ENCODE measurements around the gene LAMTOR1.

Gene LAMTOR1

DNA sequence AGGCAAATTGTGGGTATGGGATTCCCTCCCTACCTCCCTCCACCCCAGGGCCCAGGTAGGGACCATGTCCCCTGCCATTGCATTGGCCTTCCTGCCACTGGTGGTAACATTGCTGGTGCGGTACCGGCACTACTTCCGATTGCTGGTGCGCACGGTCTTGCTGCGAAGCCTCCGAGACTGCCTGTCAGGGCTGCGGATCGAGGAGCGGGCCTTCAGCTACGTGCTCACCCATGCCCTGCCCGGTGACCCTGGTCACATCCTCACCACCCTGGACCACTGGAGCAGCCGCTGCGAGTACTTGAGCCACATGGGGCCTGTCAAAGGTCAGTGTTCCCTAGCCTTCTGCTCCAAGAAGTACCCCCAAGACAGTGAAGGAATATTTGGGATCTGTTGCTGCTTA is 2.8 kb upstream of the LAMTOR1 start, which contains the start of gene TOMT:
TOMT (plus strand) TSS at position 37 of the 400 bp plus-strand sequence; CDS start at position 65, 28 bp downstream.
- no peaks in the 10 kb centered on the region for H3K9me3 ChIP-seq (ENCODE audit: severe bottlenecking)
- TF ChIP-seq, protein P1, sequence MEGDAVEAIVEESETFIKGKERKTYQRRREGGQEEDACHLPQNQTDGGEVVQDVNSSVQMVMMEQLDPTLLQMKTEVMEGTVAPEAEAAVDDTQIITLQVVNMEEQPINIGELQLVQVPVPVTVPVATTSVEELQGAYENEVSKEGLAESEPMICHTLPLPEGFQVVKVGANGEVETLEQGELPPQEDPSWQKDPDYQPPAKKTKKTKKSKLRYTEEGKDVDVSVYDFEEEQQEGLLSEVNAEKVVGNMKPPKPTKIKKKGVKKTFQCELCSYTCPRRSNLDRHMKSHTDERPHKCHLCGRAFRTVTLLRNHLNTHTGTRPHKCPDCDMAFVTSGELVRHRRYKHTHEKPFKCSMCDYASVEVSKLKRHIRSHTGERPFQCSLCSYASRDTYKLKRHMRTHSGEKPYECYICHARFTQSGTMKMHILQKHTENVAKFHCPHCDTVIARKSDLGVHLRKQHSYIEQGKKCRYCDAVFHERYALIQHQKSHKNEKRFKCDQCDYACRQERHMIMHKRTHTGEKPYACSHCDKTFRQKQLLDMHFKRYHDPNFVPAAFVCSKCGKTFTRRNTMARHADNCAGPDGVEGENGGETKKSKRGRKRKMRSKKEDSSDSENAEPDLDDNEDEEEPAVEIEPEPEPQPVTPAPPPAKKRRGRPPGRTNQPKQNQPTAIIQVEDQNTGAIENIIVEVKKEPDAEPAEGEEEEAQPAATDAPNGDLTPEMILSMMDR (IDR thresholded peaks at IDR 0.05; ENCODE audit: low read depth, low read length), result no peak
- DNase-seq, result no peak
- no peaks in the 10 kb centered on the region for H3K27me3 ChIP-seq (ENCODE audit: insufficient read depth, low read depth, severe bottlenecking)
- H3K27ac ChIP-seq, result no peak within 1 kb of the TSS
- no peak within 1 kb of the TSS for H3K4me3 ChIP-seq (ENCODE audit: low read depth, low read length)
- H3K36me3 ChIP-seq, result peaks cover 17% of the 10 kb centered on the region

DNA sequence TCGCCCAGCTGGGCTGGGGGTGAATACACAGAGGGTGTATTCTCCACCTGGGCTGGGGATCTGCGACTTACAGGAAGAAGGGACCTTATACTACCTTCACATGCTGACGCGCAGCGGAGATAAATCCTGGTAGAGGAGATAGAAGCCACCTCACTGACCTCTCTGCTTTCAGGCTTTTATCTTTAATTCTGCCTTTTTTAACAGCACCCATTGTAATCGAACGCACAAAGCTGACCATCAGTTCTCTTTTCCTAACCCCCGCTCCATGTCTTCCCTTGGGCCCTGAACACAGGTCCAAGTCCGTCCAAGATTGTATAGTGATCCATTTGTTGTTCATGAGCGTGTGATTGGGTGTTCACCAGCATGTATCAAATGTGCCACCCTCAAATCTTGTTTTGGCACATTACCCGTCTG is 664 bp upstream of the LAMTOR1 start:
- H3K27ac ChIP-seq, result peak overlapping the region; percentile 85
- DNase-seq, result no peak
- TF ChIP-seq, protein P1 (IDR thresholded peaks at IDR 0.05; ENCODE audit: low read depth, low read length), result no peak

DNA sequence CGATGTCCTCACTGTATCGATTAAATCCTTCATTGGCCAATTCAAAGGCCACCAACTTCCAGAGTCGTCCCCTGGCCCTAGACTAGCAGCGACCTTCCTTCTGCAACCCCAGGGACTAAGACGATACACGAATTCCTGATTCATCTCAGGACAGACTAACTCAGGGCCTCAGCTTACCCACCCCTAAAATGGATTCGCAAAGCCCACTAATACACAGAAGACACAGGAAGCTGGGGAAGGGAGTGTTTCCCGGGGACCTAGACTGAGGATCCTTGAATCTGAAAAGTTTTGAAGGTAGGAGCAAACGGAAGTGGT is 509 bp downstream of the LAMTOR1 start:
- no peaks in the 10 kb centered on the region for H3K9me3 ChIP-seq (ENCODE audit: severe bottlenecking)
- peaks cover 35% of the 10 kb centered on the region for H3K36me3 ChIP-seq
- H3K27ac ChIP-seq, result peak overlapping the region; percentile 98
- DNase-seq, result no peak
- no peaks in the 10 kb centered on the region for H3K27me3 ChIP-seq (ENCODE audit: insufficient read depth, low read depth, severe bottlenecking)
- peak overlapping the region; percentile 92 for H3K4me3 ChIP-seq (ENCODE audit: low read depth, low read length)
- TF ChIP-seq, protein P1 (IDR thresholded peaks at IDR 0.05; ENCODE audit: low read depth, low read length), result no peak

More for the DNA sequence above, 664 bp upstream of the LAMTOR1 start:
- Histone ChIP-seq H3K9me3 (ENCODE audit: severe bottlenecking) (no peaks in the 10 kb centered on the region), H3K27me3 (ENCODE audit: insufficient read depth, low read depth, severe bottlenecking) (no peaks in the 10 kb centered on the region), H3K4me3 (ENCODE audit: low read depth, low read length) (peak overlapping the region; percentile 51), H3K36me3 (peaks cover 25% of the 10 kb centered on the region)

DNA sequence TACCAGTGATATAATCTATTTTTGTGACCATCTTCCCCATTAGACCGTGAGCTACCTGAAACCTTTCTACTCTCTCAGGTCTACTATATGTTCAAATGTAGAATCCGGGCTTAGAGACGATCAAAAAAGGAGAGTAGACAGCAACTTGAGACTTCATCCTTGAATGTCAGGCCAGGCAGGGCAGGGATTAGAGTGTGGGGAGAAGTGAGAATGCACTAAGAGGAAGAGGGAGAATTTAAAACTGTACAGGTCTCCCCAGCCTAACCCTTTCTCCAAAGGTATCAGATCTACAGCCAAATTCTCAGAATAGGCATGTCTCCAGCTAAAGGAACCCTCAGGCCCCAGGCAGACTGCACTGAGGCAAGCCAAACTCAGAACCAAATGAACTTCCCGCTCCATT is 935 bp downstream of the LAMTOR1 start:
- Histone ChIP-seq H3K9me3 (ENCODE audit: severe bottlenecking) (no peaks in the 10 kb centered on the region), H3K27ac (peak overlapping the region; percentile 98), H3K4me3 (ENCODE audit: low read depth, low read length) (peak overlapping the region; percentile 92), H3K36me3 (peaks cover 39% of the 10 kb centered on the region), H3K27me3 (ENCODE audit: insufficient read depth, low read depth, severe bottlenecking) (no peaks in the 10 kb centered on the region)
- no peak for DNase-seq
- TF ChIP-seq, protein P1 (IDR thresholded peaks at IDR 0.05; ENCODE audit: low read depth, low read length), result no peak

DNA sequence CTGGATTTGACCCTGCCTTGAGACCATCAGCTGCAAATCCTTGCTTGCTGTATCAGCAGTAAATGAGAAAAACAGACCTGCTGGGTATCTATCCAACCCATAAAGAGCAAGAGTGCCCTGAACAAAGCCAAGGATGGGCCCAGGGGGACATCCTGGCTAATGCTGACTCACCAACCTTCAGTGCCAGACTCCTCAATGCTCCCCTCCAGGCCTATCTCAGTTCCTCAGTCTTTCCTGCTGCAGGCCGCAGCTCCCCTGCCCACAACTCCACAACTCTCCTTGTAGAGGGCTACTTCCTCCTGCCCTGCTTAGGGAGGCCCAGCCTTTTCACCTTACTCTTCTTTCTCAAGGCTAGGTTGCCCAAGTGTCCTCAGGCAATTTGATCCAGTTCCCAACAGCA is 2.6 kb downstream of the LAMTOR1 start:
- Histone ChIP-seq H3K36me3 (peaks cover 47% of the 10 kb centered on the region), H3K27me3 (ENCODE audit: insufficient read depth, low read depth, severe bottlenecking) (no peaks in the 10 kb centered on the region), H3K9me3 (ENCODE audit: severe bottlenecking) (no peaks in the 10 kb centered on the region), H3K27ac (no peak overlapping the region), H3K4me3 (ENCODE audit: low read depth, low read length) (no peak overlapping the region)
- no peak for DNase-seq
- TF ChIP-seq, protein P1 (IDR thresholded peaks at IDR 0.05; ENCODE audit: low read depth, low read length), result no peak

DNA sequence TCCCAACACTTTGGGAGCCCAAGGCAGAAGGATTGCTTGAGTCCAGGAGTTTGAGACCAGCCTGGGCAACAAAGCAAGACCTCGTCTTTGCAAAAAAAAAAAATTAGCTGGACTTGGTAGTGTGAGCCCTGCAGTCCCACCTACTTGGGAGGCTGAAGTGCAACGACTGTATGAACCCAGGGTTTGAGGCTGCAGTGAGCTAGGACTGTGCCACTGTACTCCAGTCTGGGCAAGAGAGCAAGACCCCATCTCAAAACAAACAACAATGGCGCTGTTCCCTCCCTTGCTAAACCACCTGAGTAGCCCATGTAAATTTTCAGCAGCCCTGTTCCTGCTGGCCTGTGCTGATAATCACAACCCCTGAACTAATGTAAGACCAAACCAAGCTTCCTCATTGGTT is 3.1 kb downstream of the LAMTOR1 start:
- no peak for DNase-seq

More for the DNA sequence above, 3.1 kb downstream of the LAMTOR1 start:
- TF ChIP-seq, protein P1 (IDR thresholded peaks at IDR 0.05; ENCODE audit: low read depth, low read length), result no peak
- H3K36me3 ChIP-seq, result peaks cover 47% of the 10 kb centered on the region
- no peaks in the 10 kb centered on the region for H3K27me3 ChIP-seq (ENCODE audit: insufficient read depth, low read depth, severe bottlenecking)
- H3K4me3 ChIP-seq (ENCODE audit: low read depth, low read length), result no peak overlapping the region
- no peaks in the 10 kb centered on the region for H3K9me3 ChIP-seq (ENCODE audit: severe bottlenecking)
- no peak overlapping the region for H3K27ac ChIP-seq

All from WERI-Rb-1 (cell line).